CD4-positive, alpha-beta T cell treated with Interleukin-12 subunit alpha and Interleukin-12 subunit beta, for 1 hour (primary cell): Measurements from ENCODE around the gene RBMS1.

Experiments
- DNase-seq: peaks from one replicate; pipeline ENCODE4 v3.0.0-alpha.2; 2020

RBMS1 gene

DNA sequence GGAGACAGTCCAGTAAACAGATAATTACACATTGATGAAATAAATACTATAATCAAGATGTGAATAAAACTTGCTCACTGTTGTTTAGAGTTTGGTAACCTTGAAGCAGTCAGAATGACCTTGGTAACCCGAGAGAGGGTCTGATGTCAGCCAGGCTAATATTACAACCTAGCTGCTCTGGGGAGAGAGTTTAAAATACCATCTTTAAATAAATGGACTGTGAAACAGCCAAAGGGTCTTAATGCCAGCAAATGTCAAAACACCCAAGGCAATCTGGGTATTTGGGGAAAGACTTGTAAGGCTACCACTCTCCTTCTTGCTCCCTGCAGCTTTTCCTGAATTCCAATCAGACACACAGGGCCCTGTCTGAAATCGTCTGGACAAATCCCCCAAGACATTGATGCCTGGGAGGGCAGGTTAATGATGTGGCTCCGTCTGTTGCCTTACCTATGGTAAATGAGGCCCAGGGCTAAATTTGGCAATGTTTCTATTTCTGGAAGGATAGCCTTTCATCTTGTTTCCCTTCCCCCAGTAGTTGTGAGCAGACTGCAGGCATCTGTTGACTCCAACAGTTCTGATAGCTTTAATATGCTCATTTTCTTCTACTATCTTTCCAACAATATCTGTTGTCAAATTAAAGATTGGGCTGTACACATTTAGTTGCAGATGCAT, 250.6 kb downstream of the RBMS1 start:
- no peak for DNase-seq

DNA sequence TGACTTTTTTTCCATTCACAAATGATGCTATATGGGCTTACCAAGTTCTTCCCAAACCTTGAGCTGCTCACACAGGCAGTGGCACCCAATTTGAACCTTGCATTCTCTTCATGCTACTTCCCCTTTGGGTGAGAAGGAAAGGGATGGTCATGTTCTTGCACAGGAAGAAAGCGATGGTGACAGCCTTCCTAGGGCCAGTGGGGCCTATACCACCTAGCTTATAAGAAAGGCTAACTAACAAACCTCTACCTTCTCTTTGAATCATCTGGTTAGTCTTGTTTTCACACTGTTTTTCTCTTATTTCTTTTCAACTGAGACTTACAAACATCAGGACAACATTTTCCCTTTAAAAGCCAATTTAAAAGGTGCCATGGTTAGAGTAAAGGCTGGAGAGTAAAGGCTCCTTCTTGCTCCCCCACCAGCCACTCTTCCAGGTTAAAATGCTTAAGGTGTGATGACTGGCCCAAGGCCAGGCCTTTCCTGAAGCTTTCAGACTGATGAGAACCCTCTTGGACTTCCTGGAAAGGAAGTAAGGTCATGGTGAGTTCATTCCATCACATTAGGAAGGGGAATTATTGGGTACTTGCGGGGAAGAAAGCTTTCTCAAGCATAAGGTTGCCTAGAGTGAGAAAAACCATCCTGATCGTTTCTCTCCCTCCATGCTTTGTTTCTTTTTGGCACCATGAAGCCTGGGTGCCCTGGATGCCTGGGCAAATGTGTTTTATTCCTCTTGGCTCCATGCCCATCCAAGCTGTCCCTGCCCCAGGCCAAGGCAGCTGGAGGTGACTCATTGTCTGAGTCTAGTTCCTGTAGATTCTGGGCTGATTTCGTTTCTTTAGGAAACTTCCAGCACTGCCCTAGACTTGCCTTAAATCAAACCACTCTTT, 252.1 kb downstream of the RBMS1 start:
- DNase-seq = no peak

DNA sequence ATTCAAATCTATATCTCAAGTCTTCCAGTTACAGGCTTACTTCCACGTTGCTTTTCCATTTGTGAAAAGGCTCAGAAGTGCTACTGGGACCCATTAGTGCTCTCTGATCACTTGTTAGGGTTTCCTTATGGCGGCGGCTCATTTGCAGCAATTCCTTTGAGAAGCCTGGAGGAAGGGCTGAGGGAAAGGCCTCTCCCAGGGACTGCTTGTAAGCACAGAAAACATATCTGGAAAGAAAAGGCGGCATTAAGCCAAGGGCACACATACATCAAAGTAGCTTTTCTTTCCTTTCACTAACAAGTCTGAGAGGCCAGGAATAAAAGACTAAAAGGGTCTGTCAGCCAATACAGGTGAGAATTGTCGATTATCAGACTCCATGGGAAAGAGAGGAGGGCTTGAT, 254.2 kb downstream of the RBMS1 start:
- no peak for DNase-seq

DNA sequence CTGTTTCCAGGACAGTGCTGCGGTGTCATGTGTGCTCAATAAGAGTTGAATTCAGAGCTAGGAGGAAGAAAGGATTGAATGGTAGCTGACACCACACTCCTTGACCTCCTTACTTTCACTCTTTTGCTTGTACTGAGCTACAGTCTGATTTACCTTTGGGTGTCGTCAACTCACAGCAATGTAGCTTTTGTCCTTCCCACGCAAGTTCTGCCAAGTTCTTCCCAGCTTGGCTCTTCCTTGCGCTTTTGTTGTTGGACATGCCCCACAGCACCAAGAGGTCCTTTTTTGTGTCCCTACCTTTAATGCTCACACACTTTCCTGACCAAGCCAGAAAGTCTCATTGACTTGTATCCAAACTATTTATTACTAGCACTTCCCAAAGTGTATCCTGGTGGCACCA, 255.2 kb downstream of the RBMS1 start:
- no peak for DNase-seq

DNA sequence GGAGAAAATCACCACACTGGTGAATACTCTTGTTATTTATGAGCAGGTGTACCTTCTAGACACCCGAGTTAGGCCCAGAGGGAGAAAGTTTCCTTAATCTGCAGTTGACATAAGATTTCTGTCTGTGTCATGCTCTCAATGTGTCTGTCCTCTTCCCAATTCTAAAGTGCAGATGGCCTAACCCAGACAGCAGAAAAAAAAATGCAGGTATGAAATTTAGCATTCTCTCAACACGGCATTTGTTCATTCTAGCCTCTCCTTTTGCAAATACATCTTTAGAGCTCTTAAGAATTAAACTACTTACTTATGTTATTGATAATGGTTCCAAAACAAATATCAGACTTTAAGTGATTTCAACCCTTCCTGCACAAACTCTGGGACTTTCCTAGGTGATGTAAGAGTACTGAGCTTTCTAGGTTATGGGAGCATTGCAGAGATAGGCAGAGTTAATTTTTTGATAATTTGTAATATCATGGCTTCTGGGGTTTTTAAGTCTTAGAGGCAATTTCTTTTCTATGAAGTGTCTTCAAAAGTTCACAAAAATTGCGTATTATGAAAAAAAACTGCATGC, 260.6 kb downstream of the RBMS1 start:
- no peak for DNase-seq

DNA sequence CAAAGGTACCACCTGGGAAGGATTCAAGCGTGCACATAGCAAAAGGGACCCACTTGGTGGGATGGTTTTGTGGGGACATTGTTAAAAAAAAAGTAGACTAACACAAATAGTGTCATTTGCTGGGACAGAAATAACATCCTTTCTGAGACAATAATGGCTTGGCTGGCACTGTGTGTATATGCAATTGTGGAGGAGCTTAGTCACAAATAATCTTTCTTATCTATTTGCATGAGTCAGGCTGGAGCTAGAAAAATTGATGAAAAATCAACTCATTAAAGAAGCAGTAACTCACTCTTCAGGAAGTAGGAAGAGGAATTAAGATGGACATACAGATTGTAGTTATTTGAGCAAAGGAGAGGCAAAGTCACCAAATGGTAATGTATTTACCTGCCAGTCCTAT, 264.0 kb downstream of the RBMS1 start:
- DNase-seq = no peak

DNA sequence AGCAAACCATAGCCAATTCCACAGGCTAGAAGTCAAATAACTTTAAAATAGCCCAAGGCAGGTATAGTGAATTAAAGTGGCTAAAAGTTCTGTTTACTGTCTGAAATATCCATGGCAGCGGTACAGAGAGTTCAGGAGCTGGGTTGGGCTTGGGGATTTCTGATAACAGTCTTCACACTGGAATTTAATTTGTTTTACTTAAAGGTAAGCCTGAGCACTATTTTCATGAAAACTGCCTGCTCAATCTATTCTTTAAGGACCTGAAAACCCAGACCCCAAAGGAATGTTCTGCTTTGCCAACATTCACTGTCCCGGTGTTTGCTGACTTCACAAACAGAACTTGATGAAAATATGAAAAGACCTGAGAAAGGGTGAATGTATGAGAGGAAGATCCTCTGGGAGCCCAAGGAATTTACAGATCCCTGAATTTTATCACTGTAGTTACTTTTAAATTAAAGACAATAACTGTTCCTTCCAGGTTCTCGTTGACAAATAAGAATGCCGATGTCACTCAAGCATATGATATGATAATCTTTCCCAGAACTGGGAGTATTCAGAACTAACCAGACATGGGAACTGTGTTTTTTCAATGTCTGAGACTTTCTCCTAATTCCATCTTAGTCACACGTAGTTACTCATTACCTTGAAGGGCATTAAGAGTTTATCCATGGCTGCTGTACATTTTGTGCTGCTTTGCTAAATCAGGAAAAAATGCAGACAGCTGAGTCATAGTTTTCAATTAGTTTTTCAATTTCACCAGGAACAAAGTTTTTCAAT, 265.3 kb downstream of the RBMS1 start:
- no peak for DNase-seq

DNA sequence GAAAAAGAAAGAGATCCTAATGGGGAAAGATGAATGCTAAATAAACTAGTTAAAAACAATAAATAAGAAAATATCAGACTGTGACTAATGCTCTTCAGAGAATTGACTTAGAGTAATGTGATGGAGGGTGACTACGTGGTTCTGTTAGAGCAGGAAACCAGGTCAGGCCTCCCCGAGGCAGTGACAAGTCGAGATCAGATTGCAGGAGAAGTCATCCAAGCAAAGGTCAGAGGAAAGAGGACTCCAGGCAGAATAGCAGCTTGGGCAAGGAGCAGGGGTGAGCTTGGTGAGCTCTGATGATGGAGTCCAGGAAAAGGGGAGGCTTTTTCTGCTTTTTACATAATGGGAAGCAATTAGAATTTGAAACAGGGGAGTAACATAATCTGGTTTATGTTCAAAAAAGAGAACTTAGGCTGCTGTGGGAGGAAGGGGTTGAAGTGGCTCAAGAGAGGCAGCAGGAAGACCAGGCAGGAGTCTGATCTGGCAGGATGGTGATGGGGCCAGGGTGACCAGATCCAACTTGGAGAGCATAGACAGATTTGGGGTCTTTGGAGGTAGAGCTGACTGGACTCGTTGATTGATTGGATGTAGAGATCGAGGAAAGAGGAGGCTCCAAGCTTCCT, 266.2 kb downstream of the RBMS1 start:
- no peak for DNase-seq

DNA sequence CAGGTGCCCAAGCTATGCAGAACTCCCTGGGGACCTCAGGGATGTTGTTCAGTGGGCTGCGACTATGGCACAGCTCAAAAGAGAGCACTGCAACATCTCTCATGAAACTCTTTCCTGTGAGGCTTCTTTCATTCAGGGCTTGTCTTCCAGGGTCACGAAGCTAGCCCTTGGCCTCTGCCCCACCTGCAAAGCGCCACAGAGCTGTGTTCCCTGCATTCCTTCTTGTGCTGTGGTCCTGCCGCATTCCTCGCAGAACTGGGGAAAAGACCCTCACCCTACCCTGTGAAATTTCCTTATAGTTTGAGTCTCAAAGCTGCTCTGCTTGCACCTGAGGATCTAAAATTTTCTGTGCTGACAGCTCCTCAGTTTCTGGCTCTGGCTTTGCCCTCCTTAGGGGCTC, 267.2 kb downstream of the RBMS1 start:
- DNase-seq = no peak

DNA sequence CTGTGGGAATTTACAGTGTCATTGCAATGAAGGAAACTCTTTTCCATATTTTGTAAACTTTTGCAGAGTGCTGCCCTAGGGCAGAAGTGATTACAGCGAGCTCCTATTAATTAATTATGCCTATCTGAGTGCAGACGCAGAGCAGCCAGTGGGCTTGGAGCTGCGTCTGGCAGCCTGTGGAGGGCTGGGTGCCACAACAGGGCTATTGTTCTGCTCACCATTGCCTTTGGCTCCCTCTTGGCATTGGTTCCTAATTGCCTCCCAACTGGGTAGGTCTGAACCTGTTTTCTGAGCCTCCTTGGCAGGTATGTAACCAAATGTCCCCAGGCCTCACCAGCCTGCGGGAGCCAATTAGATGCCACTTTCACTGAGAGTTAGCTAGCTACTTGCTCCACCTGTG, 267.9 kb downstream of the RBMS1 start:
- no peak for DNase-seq

DNA sequence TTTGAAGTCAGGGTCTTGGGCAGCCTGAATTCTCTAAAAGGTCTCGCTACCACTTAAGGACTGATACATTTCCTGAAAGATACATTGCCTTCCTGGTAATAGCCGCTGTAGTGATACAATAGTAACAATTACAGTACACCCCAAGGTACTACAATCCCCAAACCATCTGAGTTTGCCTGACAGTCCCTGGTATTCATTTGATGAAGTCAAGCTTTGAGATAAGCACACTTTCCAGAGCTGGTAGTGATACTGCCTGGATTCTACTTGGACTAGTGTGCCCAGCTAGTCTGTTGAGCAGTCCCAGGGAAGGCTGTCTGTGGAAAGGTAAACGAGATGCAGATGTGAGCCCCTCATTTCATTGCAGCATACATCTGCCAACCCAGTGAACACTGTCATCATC, 269.1 kb downstream of the RBMS1 start:
- DNase-seq = no peak

DNA sequence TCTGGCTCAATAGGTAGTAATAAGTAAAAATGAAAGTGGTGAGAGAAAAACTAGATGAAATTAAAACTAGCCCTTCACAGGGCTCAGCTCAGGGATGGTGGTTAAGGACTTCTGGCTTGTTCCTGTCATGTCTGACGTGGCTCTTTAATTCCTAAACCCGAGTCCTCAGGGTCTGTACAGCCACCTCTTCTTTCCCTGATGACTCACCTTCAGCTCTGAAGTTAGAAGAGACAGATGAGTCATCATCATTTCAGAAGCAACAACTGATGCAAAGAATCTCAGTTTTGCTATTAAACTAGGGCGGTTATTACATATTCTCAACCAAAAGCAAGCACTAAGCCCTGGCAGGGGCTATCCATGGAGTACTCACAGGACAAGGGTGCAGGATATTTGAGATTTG, 269.5 kb downstream of the RBMS1 start:
- no peak for DNase-seq

DNA sequence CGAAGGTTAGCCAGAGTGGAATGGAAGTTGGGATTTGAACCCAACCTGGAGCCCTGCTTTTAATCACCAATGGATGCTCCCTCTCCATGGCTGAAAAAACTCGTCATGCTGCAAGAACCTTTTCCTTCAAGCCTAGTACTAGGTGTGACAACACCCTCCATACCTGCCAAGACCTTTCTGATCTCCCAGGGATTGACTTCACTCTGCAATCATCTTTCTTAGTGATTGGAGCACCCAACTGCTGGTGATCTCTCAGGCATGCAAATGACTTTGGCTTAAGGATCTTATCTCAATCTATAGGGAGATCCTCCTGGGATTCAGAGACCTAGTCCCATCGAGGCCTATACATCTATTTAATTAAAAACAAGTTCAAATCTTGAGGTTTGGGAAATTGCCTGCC, 270.0 kb downstream of the RBMS1 start:
- DNase-seq = no peak

DNA sequence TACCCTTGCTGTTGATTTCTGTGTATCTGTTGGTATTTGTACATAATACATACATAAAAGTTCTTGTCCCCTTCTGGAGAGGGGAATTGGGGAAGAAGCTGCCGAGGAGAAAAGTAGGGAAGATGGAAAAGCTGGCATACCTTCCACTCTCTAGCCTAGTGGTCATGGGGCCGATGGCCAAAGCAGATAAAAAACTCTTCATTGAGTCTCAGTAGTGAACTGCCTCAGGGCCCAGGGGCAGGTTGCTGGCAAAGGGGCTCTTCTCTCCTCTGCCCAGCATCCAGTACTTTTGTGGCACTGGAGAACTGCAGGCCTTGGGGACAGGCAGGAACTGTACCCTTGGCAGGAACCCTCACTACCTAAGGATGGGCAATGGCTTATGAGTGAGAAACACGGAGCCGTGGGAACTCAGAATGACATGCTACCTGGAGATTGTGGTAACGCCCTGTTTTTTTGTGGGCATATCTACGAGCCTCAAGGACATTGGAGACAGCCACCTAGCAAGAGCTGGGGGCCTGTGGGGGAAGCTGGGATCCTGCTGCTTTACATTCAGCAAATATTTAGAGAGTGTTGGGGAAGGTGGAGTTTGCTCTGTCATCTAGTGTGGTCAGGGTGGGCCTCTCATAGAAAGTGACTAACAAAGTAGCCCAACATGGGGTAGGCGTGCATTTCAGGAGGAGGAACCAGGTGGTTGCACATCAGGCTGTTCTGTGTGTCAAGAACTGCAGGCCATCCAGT, 270.9 kb downstream of the RBMS1 start:
- no peak for DNase-seq
